ENCODE measurements around the gene ADAT3.

DNA sequence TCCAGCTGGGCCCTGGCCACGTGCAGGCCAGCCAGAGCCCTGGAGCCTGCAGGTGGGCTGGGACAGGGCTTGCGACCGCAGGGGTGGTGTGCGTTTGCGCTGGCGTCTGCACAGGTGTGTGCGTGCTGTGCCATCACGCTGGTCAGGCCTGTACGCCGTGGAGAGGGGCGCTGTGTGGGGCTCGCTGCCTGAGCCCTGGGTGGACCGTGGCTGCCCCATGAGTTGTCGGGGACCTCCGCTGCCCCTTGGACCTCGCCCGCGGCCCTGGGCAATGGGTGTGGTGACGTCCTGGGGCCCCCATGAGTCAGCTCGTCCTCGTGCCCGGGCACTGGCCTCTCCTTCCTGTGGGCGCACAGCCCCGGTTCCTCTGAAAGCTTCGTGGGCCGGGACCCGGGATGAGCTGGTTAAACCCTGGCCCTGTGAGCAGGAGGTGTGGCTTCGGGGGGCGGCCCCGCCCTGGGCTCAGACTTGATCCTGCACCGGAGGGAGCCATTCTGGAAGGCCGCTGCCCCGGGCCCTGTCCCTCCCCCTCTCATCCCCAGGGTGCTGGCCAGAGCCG, 42.5 kb downstream of the ADAT3 start:
- TF ChIP-seq, protein P1, sequence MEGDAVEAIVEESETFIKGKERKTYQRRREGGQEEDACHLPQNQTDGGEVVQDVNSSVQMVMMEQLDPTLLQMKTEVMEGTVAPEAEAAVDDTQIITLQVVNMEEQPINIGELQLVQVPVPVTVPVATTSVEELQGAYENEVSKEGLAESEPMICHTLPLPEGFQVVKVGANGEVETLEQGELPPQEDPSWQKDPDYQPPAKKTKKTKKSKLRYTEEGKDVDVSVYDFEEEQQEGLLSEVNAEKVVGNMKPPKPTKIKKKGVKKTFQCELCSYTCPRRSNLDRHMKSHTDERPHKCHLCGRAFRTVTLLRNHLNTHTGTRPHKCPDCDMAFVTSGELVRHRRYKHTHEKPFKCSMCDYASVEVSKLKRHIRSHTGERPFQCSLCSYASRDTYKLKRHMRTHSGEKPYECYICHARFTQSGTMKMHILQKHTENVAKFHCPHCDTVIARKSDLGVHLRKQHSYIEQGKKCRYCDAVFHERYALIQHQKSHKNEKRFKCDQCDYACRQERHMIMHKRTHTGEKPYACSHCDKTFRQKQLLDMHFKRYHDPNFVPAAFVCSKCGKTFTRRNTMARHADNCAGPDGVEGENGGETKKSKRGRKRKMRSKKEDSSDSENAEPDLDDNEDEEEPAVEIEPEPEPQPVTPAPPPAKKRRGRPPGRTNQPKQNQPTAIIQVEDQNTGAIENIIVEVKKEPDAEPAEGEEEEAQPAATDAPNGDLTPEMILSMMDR (conservative IDR thresholded peaks at IDR 0.05; ENCODE audit: low read depth, low read length), result no peak
- no peak for TF ChIP-seq MAZ (IDR thresholded peaks at IDR 0.05; ENCODE audit: borderline replicate concordance, low read depth, low read length)
- TF ChIP-seq BHLHE40 (IDR thresholded peaks at IDR 0.05; ENCODE audit: low read depth, low read length), result no peak
- no peak for TF ChIP-seq NFE2L2 (IDR thresholded peaks at IDR 0.05; ENCODE audit: low read depth, low read length)
- TF ChIP-seq, protein P2, sequence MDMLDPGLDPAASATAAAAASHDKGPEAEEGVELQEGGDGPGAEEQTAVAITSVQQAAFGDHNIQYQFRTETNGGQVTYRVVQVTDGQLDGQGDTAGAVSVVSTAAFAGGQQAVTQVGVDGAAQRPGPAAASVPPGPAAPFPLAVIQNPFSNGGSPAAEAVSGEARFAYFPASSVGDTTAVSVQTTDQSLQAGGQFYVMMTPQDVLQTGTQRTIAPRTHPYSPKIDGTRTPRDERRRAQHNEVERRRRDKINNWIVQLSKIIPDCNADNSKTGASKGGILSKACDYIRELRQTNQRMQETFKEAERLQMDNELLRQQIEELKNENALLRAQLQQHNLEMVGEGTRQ (IDR thresholded peaks at IDR 0.05; ENCODE audit: low read depth, low read length), result no peak
- TF ChIP-seq POLR2A (IDR thresholded peaks at IDR 0.05; ENCODE audit: low read depth, low read length), result no peak
- TF ChIP-seq RFX5 (IDR thresholded peaks at IDR 0.05; ENCODE audit: low read depth, low read length), result no peak
- TF ChIP-seq FOS (IDR thresholded peaks at IDR 0.05; ENCODE audit: low read depth, low read length), result no peak

Data from IMR-90 (cell line).